MM.1S (cell line): Measurements from ENCODE around the gene TRMT10B.

Experiments
- DNase-seq: peaks from one replicate; pipeline ENCODE4 v3.0.0-alpha.2; 2015
- H2AFZ ChIP-seq: fragments of 300-600 bp; sonication (generic); 2 replicates; pipeline ENCODE4 v1.6.0; 2016; ENCODE audit warnings: antibody characterized with exemption, low read length
- H3F3A ChIP-seq: fragments of 300-600 bp; sonication (generic); 2 replicates; pipeline ENCODE4 v1.6.1; 2016; ENCODE audit warnings: mild to moderate bottlenecking, antibody characterized with exemption, low read length, moderate library complexity, mixed read lengths; ENCODE audit not compliant: insufficient read depth
- H3K27ac ChIP-seq: fragments of 300-600 bp; sonication (generic); 2 replicates; pipeline ENCODE4 v1.5.1; 2016; ENCODE audit warnings: mild to moderate bottlenecking, low read length
- H3K27me3 ChIP-seq: fragments of 300-600 bp; sonication (generic); replicated peaks from 2 replicates; pipeline ENCODE4 v1.6.0; 2016; ENCODE audit warnings: low read length; ENCODE audit not compliant: insufficient read depth
- H3K36me3 ChIP-seq: fragments of 300-600 bp; sonication (generic); replicated peaks from 2 replicates; pipeline ENCODE4 v1.6.1; 2016; ENCODE audit warnings: mild to moderate bottlenecking, low read length, mixed read lengths; ENCODE audit not compliant: insufficient read depth
- H3K4me1 ChIP-seq: fragments of 300-600 bp; sonication (generic); 2 replicates; pipeline ENCODE4 v1.6.1; 2016; ENCODE audit warnings: low read length, mixed read lengths
- H3K4me2 ChIP-seq: fragments of 300-600 bp; sonication (generic); 2 replicates; pipeline ENCODE4 v1.6.0; 2016; ENCODE audit warnings: low read depth, low read length
- H3K4me3 ChIP-seq: fragments of 300-600 bp; sonication (generic); 2 replicates; pipeline ENCODE4 v1.5.1; 2016; ENCODE audit warnings: low read length, mixed read lengths
- H3K79me2 ChIP-seq: fragments of 300-600 bp; sonication (generic); 2 replicates; pipeline ENCODE4 v1.6.1; 2016; ENCODE audit warnings: mixed run types, low read length, mixed read lengths
- H3K9ac ChIP-seq: fragments of 300-600 bp; sonication (generic); 2 replicates; pipeline ENCODE4 v1.6.1; 2016; ENCODE audit warnings: low read length, mixed read lengths
- H3K9me2 ChIP-seq: fragments of 300-600 bp; sonication (generic); replicated peaks from 2 replicates; pipeline ENCODE4 v1.6.1; 2016; ENCODE audit warnings: mild to moderate bottlenecking, low read length, mixed read lengths; ENCODE audit not compliant: insufficient read depth
- H3K9me3 ChIP-seq: fragments of 300-600 bp; sonication (generic); replicated peaks from 2 replicates; pipeline ENCODE4 v1.6.1; 2016; ENCODE audit warnings: mild to moderate bottlenecking, low read length, mixed read lengths; ENCODE audit not compliant: insufficient read depth
- H4K20me1 ChIP-seq: fragments of 300-600 bp; sonication (generic); 2 replicates; pipeline ENCODE4 v1.6.1; 2016; ENCODE audit warnings: mild to moderate bottlenecking, low read length, moderate library complexity, mixed read lengths; ENCODE audit not compliant: insufficient read depth
- CTCF ChIP-seq: fragments of 300-600 bp; sonication (generic); IDR thresholded peaks from 2 replicates; pipeline ENCODE4 v1.5.1; 2016; ENCODE audit warnings: antibody characterized with exemption, low read length, mixed read lengths
- EZH2 ChIP-seq: fragments of 300-600 bp; sonication (generic); optimal IDR thresholded peaks from 2 replicates; pipeline ENCODE3; 2017; ENCODE audit warnings: low read depth, mild to moderate bottlenecking, antibody characterized with exemption, low read length, mixed read lengths
- EZH2phosphoT487 ChIP-seq: fragments of 300-600 bp; sonication (generic); IDR thresholded peaks from 2 replicates; pipeline ENCODE4 v1.6.1; 2018; ENCODE audit warnings: antibody characterized with exemption, low read length

The TRMT10B gene

DNA sequence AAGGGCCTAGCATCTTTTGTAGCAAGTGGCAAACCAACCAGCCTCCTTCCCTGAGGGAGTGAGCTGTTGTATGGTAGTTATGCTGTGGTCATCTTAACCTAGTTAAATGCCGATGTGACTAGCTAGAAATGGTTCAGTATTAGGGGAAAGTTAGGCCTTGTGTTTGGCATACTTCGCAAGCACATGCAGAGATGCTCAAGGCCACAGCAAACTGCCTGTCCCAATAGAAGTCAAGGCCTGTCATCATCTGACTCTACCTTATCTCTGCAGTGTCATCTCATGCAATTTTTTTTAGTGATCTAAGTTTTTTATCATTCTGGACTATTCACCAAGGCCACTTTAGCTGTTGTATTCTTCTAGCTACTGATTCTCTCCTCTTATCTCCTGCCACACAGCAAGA is 36.5 kb downstream of the TRMT10B start:
- no peak overlapping the region for H3K4me3 ChIP-seq
- no peak for DNase-seq
- no peak overlapping the region for H2AFZ ChIP-seq
- no peaks in the 10 kb centered on the region for H4K20me1 ChIP-seq
- H3K79me2 ChIP-seq = peaks cover 2% of the 10 kb centered on the region; the same call in 1 of the 2 replicates
- TF ChIP-seq EZH2 (no peak), EZH2phosphoT487 (no peak), CTCF (no peak)
- no peaks in the 10 kb centered on the region for H3K9me2 ChIP-seq
- no peaks in the 10 kb centered on the region for H3K36me3 ChIP-seq
- H3K27me3 ChIP-seq = no peaks in the 10 kb centered on the region
- H3K27ac ChIP-seq = no peak overlapping the region
- H3K9me3 ChIP-seq = no peaks in the 10 kb centered on the region
- H3F3A ChIP-seq = 0 out of 2 replicates have a peak, but pooled peaks cover 2% of the 10 kb centered on the region
- no peak overlapping the region for H3K9ac ChIP-seq
- H3K4me1 ChIP-seq = no peaks in the 10 kb centered on the region
- no peak overlapping the region for H3K4me2 ChIP-seq

- H2AFZ ChIP-seq = no peak overlapping the region
- H3K27ac ChIP-seq = no peak overlapping the region
- no peaks in the 10 kb centered on the region for H3K4me1 ChIP-seq
- no peak for DNase-seq
- no peaks in the 10 kb centered on the region for H3K79me2 ChIP-seq
- no peaks in the 10 kb centered on the region for H3K9me2 ChIP-seq
- no peak overlapping the region for H3K4me3 ChIP-seq
- H3K9me3 ChIP-seq = no peaks in the 10 kb centered on the region
- no peaks in the 10 kb centered on the region for H3K27me3 ChIP-seq
- no peaks in the 10 kb centered on the region for H4K20me1 ChIP-seq
- TF ChIP-seq EZH2 (no peak), CTCF (no peak), EZH2phosphoT487 (no peak)
- H3K36me3 ChIP-seq = no peaks in the 10 kb centered on the region
- no peak overlapping the region for H3K9ac ChIP-seq
- no peaks in the 10 kb centered on the region for H3F3A ChIP-seq
- no peak overlapping the region for H3K4me2 ChIP-seq
These were observed 38.5 kb downstream of the TRMT10B start for GRCh38 chr9:37792122-37792521.

GRCh38 chr9:37796232-37796631 is 42.6 kb downstream of the TRMT10B start:
- Histone ChIP-seq H3K36me3 (no peaks in the 10 kb centered on the region), H3K4me1 (peaks cover 9% of the 10 kb centered on the region), H3F3A (0 out of 2 replicates have a peak, but pooled peaks cover 7% of the 10 kb centered on the region), H3K9me3 (no peaks in the 10 kb centered on the region), H3K79me2 (peaks cover 6% of the 10 kb centered on the region), H3K27ac (no peak overlapping the region), H3K27me3 (no peaks in the 10 kb centered on the region), H3K9ac (no peak overlapping the region), H3K4me3 (no peak overlapping the region), H4K20me1 (no peaks in the 10 kb centered on the region), H2AFZ (no peak overlapping the region), H3K9me2 (no peaks in the 10 kb centered on the region), H3K4me2 (no peak overlapping the region)
- DNase-seq = no peak
- no peak for TF ChIP-seq EZH2
- TF ChIP-seq EZH2phosphoT487 = no peak
- no peak for TF ChIP-seq CTCF
